ENCODE measurements around the gene GOLGA6L1. TPM values are rescaled to one million over a fixed set of nuclear protein-coding genes. Genes with fewer than 3 reads are reported as not detected.
"Not testable (repeated sequence)": the region's sequence is repeated elsewhere in the genome, so short reads cannot be mapped to it uniquely, and the experiment has no call there.

Gene GOLGA6L1, protein sequence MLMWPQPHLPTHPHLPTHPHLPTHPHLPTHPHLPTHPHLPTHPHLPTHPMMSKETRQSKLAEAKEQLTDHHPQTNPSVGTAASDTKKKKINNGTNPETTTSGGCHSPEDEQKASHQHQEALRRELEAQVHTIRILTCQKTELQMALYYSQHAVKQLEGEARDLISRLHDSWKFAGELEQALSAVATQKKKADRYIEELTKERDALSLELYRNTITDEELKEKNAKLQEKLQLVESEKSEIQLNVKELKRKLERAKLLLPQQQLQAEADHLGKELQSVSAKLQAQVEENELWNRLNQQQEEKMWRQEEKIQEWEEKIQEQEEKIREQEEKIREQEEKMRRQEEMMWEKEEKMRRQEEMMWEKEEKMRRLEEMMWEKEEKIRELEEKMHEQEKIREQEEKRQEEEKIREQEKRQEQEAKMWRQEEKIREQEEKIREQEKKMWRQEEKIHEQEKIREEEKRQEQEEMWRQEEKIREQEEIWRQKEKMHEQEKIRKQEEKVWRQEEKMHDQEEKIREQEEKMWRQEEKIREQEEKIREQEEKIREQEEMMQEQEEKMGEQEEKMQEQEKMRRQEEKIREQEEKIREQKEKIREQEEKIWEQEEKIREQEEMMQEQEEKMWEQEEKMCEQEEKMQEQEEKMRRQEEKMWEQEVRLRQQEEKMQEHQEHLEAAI
- not detected in 2 replicates for total RNA-seq
- long read RNA-seq = 0 reads

DNA sequence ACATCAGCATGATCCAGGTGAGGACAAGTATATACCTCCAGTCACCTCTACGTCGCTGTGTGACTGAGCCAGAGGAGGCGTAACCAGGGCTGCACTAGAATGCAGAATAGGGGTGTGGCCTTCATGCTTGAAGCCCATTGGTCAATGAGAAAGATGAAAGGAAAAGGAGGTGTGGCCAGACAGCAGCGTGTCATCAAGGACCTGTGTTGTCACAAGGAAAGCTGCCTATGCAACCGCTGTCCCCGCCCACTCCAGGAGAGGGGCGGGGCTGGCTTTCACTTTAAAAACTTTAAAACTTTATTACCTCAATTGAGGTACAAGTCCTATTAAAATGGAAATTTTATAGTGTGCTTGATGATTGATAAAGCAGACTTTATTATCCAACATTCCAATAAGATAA lies at the start of gene GOLGA6L1:
GOLGA6L1 (minus strand) TSS at position 101 of the 400 bp plus-strand sequence; CDS start at position 10, 91 bp downstream.
- H3K9me3 Mint-ChIP-seq (ENCODE audit: low read depth); H3K4me1 Mint-ChIP-seq (ENCODE audit: low read depth); H3K27me3 Mint-ChIP-seq; DNase-seq (ENCODE audit: low spot score, unreplicated experiment); H3K27ac Mint-ChIP-seq; H3K36me3 Mint-ChIP-seq (ENCODE audit: insufficient read depth); H3K4me3 Mint-ChIP-seq (ENCODE audit: low read depth): not testable (repeated sequence)

DNA sequence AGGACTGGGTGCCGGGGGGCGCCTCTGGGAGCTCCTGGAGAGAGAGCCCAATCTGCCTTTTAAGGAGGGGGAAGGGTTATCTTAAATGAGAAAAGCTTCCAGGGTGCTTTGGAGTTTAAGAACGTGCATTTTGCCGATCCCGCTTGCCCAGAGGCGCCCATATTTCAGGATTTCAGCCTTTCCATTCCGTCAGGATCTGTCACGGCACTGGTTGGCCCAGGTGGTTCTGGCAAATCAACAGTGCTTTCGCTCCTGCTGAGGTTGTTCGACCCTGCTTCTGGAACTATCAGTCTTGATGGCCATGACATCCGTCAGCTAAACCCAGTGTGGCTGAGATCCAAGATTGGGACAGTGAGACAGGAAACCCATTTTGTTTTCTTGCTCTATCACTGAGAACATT lies 44.6 kb upstream of the GOLGA6L1 start:
- not testable (repeated sequence) for H3K27me3 Mint-ChIP-seq; H3K4me1 Mint-ChIP-seq (ENCODE audit: low read depth); H3K4me3 Mint-ChIP-seq (ENCODE audit: low read depth); H3K9me3 Mint-ChIP-seq (ENCODE audit: low read depth); H3K27ac Mint-ChIP-seq; DNase-seq (ENCODE audit: low spot score, unreplicated experiment); H3K36me3 Mint-ChIP-seq (ENCODE audit: insufficient read depth)

GRCh38 chr15:23180547-23180927 lies 43.9 kb upstream of the GOLGA6L1 start:
- not testable (repeated sequence) for H3K9me3 Mint-ChIP-seq (ENCODE audit: low read depth); H3K27ac Mint-ChIP-seq; H3K36me3 Mint-ChIP-seq (ENCODE audit: insufficient read depth); DNase-seq (ENCODE audit: low spot score, unreplicated experiment); H3K4me1 Mint-ChIP-seq (ENCODE audit: low read depth); H3K27me3 Mint-ChIP-seq
- H3K4me3 Mint-ChIP-seq (ENCODE audit: low read depth) = peak overlapping the region; percentile 42

- H3K4me3 Mint-ChIP-seq (ENCODE audit: low read depth) = peak overlapping the region; percentile 42
- H3K27ac Mint-ChIP-seq; H3K36me3 Mint-ChIP-seq (ENCODE audit: insufficient read depth); H3K4me1 Mint-ChIP-seq (ENCODE audit: low read depth); H3K27me3 Mint-ChIP-seq; H3K9me3 Mint-ChIP-seq (ENCODE audit: low read depth): not testable (repeated sequence)
- peak; percentile 32 for DNase-seq (ENCODE audit: low spot score, unreplicated experiment)
Observed at GRCh38 chr15:23179768-23180546, 43.3 kb upstream of the GOLGA6L1 start.

GRCh38 chr15:23176683-23177082 lies 40.1 kb upstream of the GOLGA6L1 start:
- not testable (repeated sequence) for H3K27ac Mint-ChIP-seq; H3K4me1 Mint-ChIP-seq (ENCODE audit: low read depth); H3K36me3 Mint-ChIP-seq (ENCODE audit: insufficient read depth); H3K27me3 Mint-ChIP-seq; H3K4me3 Mint-ChIP-seq (ENCODE audit: low read depth); H3K9me3 Mint-ChIP-seq (ENCODE audit: low read depth); DNase-seq (ENCODE audit: low spot score, unreplicated experiment)

DNA sequence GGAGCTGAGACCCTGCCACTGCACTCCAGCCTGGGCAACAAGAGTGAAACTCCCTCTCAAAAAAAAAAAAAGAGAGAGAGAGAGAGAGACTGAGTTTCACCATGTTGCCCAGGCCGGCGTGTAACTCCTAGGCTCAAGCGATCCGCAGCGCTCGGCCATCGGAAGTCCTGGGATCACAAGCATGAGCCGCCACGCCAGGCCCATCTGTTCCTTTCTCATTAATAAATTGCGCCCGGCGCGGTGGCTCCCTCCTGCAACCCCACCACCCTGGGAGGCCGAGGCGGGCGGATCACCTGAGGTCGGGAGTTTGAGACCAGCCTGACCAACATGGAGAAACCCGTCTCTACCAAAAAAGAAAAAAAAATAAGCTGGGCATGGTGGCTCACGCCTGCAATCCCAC lies 39.0 kb upstream of the GOLGA6L1 start:
- H3K27me3 Mint-ChIP-seq; H3K36me3 Mint-ChIP-seq (ENCODE audit: insufficient read depth); DNase-seq (ENCODE audit: low spot score, unreplicated experiment); H3K4me3 Mint-ChIP-seq (ENCODE audit: low read depth); H3K27ac Mint-ChIP-seq; H3K9me3 Mint-ChIP-seq (ENCODE audit: low read depth); H3K4me1 Mint-ChIP-seq (ENCODE audit: low read depth): not testable (repeated sequence)

DNA sequence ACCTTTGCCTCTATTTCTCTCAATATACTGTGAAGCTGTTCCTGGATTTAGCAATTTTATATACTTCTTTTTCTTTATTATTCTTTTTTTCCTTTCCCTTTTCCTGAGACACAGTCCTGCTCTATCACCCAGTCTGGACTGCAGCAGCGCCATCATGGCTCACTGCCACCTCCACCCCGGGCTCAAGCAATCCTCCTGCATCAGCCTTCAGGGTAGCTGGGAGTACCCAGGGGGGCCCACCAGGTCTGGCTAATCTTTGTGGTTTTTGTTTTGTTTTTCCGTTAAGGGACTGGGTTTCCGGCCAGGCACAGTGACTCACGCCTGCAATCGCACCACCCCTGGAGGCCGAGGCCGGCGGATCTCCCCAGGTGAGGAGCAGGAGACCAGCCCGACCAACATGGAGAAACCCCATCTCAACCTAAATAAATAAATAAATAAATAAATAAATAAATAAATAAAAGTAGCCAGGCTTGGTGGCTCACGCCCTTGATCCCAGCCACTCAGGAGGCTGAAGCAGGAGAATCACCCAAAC lies 38.1 kb upstream of the GOLGA6L1 start:
- not testable (repeated sequence) for H3K4me3 Mint-ChIP-seq (ENCODE audit: low read depth); DNase-seq (ENCODE audit: low spot score, unreplicated experiment); H3K36me3 Mint-ChIP-seq (ENCODE audit: insufficient read depth); H3K27me3 Mint-ChIP-seq; H3K4me1 Mint-ChIP-seq (ENCODE audit: low read depth); H3K27ac Mint-ChIP-seq; H3K9me3 Mint-ChIP-seq (ENCODE audit: low read depth)

GRCh38 chr15:23132787-23133186 lies 3.8 kb downstream of the GOLGA6L1 start:
- H3K9me3 Mint-ChIP-seq (ENCODE audit: low read depth); H3K36me3 Mint-ChIP-seq (ENCODE audit: insufficient read depth); H3K4me3 Mint-ChIP-seq (ENCODE audit: low read depth); H3K27ac Mint-ChIP-seq; H3K4me1 Mint-ChIP-seq (ENCODE audit: low read depth); DNase-seq (ENCODE audit: low spot score, unreplicated experiment); H3K27me3 Mint-ChIP-seq: not testable (repeated sequence)

DNA sequence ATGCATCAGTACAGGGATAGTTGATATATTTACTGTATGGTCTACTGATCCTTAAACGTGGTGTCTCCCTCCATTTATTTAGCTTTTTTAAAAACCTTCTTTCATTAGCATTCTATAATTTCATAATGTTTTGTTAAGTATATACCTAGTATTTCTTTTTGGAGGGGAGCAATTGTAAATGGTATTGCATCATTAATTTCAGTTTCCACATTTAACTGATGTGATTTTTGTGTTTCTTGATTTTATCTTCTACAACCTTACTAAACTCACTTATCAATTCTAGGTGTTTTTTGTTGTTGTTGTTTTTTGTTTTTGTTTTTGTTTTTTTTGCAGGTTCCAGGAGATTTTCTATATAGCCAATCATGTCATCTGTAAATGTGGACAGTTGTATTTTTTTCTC lies 18.4 kb downstream of the GOLGA6L1 start:
- Mint-ChIP-seq H3K27me3 (no peaks in the 10 kb centered on the region), H3K27ac (no peak overlapping the region), H3K4me3 (ENCODE audit: low read depth) (no peak overlapping the region), H3K9me3 (ENCODE audit: low read depth) (peaks cover 9% of the 10 kb centered on the region), H3K36me3 (ENCODE audit: insufficient read depth) (no peaks in the 10 kb centered on the region), H3K4me1 (ENCODE audit: low read depth) (no peaks in the 10 kb centered on the region)
- no peak for DNase-seq (ENCODE audit: low spot score, unreplicated experiment)
- TF ChIP-seq CTCF (IDR thresholded peaks at IDR 0.05; ENCODE audit: unreplicated experiment) = no peak
